RPMI7951 (cell line): ENCODE data around the gene MAST1. TPM values are rescaled to one million over a fixed set of nuclear protein-coding genes. Genes with fewer than 3 reads are reported as not detected.
"Not testable (repeated sequence)": the region's sequence is repeated elsewhere in the genome, so short reads cannot be mapped to it uniquely, and the experiment has no call there.

Source experiments
- DNase-seq: peaks from one replicate; pipeline ENCODE4 v3.0.0-alpha.2; 2012; ENCODE audit warnings: low read depth
- total RNA-seq: library from RNA; depleted of rRNA; stranded (reverse); fragments of >200 nt; shearing (Covaris generic); gene quantifications from 2 replicates; pipeline ENCODE4 v1.2.3, GENCODE V29; 2014

MAST1 gene
- total RNA-seq, 1 experiment from 2014 or later: 1.6 TPM

- DNase-seq: no peak
Observed at GRCh38 chr19:12800923-12801465, 37.3 kb upstream of the MAST1 start.

DNA sequence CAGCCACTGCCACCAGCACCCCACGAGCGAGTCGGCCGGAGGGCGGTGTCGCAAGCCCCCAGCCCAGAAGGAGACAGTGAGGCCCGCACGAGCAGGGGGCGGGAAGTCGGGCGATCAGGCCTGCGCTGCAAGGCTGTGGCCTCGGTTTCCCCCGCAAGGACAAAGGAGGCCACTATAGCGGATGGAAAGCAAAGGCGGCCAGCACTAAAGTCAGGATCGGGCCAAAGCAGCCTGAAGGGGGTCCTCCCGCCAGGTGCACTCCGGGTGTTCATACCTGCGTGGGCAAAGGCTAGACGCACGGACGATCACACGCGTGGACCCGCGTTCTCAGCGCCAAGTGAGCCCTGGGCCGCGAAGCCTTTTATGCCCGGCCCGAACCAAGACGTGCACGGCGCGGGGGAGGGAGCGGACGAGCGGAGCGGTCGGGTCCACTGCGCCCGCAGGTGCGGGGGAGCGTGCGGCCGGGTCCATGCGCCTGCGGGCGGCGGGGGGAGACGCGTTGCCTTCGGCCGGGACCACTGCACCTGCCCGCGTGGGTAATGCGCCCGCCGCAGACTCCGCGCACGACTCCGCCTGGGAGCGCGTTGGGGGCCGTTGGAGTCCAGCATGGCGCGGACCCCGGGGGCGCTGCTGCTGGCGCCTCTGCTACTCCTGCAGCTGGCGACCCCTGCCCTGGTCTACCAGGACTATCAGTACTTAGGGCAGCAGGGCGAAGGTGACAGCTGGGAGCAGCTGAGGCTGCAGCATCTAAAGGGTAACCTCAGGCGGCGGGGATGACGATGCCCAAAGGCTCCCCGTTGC lies 36.6 kb upstream of the MAST1 start, which contains the start of the genes PRDX2 and THSD8:
PRDX2 (minus strand) TSS at position 335 of the 801 bp plus-strand sequence. CDS start 539 bp downstream, outside the sequence.
THSD8 (plus strand) TSS at position 604 of the 801 bp plus-strand sequence; CDS start at position 607, 3 bp downstream.
- DNase-seq: peak; percentile 77

- peak; percentile 28 for DNase-seq
Observed at GRCh38 chr19:12802267-12803106, 35.8 kb upstream of the MAST1 start.

- no peak for DNase-seq
Observed at GRCh38 chr19:12804051-12804450, 34.3 kb upstream of the MAST1 start.

GRCh38 chr19:12806242-12807081 lies 31.9 kb upstream of the MAST1 start, which contains the start of gene RNASEH2A:
RNASEH2A (plus strand) TSS chr19:12806584; CDS start chr19:12806674, 90 bp downstream.
- DNase-seq: peak; percentile 87

- DNase-seq: no peak
Observed at GRCh38 chr19:12815088-12815487, 23.2 kb upstream of the MAST1 start.

- not testable (repeated sequence) for DNase-seq
Observed at GRCh38 chr19:12817188-12817587, 21.1 kb upstream of the MAST1 start.

GRCh38 chr19:12817810-12818209 lies 20.5 kb upstream of the MAST1 start:
- not testable (repeated sequence) for DNase-seq

- peak; percentile 19 for DNase-seq
Observed at GRCh38 chr19:12821761-12822160, 16.6 kb upstream of the MAST1 start.

DNA sequence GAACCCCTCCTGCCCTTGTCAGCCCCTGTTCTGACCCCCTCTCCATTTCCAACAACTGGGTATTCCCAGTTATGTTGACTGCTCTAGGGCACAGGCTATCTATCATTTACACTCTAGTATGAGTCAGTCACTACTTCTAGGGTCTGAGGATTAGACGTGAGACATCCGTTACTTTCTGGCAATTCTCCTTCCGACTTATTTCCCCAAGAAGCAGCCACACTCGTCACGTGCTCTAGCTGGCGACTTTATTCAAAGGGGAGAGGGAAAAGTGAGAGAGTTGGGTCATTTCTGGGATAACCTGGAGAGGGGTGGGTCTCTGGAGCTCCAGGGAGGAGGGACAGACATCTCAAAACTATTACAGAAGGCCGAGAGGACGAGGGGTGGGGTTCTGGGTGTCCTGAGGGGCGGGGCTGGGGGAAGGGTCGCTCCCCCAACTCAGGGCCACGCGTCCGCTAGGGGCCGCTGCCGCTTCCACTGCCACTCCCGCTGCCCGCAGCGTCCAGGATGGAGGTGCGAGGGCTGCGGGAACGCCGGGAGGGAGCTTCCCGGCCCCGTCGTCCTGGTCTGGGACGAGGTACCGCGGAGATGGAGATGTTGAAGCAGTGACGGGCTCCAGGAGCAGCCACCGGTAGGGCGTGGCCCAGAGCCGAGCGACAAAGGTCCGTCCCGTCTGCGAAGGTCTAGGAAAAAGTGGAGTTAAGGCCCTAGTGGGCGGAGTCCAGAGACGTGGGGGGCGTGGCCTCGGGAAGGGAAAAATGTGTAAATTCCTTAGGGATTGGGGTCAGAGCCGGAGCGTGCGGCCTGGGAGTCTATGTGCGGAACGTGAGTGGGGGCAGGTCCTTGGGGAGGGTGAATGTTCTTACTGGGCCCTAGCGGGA lies 12.8 kb upstream of the MAST1 start:
- peak; percentile 33 for DNase-seq

DNA sequence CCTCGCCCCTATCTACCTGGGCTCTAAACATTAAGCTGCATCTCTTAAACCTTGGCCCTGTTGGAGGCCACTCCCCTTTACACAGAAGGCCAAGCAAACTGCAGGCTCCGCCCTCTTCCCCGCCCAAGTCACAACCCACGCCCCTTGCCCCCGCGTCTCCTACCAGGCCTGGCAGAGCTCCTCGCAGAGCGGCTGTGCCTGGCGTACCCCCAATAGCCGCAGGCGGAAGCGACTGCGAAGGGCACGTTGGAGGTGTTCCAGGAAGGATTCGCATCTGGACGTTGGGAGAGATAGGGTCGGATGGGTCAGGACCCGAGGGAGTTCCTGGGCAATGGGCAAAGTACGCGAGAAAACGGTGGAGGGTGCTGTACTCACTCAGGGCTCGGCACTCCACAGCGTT lies 9.8 kb upstream of the MAST1 start:
- DNase-seq: peak; percentile 70

GRCh38 chr19:12833418-12833737 lies 4.9 kb upstream of the MAST1 start:
- DNase-seq: no peak

DNA sequence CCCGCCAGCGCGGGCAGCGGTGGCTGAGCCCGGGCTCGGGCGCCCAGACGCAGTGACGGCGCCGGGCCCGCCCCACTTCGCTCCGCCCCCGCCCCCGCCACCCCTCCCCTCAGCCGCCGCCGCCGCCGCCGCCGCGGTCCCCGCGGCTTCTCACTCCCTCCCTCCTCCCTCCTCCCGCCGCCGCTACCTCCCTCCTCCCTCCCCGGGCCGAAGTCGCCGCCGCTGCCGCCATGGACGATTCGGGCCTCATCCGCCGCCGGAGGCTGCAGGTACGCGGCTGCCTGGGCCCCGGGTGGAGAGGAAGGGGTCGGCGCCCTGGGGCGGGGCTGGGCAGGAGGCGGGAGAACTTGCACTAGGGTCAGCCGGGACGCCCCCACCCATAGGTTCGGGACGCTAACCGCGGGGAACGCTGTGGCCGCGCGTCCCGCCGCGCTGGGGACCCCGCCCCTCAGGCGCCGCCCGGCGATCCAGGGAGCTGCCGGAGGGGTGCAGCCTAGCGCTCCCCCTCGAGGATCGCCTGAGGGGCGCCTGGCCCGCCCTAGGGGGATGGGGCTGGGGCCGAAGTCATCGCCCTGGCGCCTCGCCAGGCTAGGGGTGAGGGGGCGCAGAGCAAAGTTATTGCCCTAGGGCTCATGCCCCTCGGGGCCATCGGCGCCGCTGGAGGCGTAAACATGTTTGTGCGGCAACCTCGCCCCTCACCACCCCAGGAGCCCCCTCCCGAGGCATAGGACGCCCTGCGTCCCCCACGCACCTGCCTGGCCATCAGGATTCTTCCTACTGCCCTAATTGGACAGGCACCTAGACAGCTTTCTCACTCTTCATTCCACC lies 4.4 kb upstream of the MAST1 start:
- no peak for DNase-seq

GRCh38 chr19:12834566-12834943 lies 3.8 kb upstream of the MAST1 start, which contains the start of gene RTBDN:
RTBDN (minus strand) TSS chr19:12834579; CDS start chr19:12829979, 4,600 bp downstream.
- DNase-seq: no peak

GRCh38 chr19:12834976-12835757 lies 3.1 kb upstream of the MAST1 start:
- no peak for DNase-seq

DNA sequence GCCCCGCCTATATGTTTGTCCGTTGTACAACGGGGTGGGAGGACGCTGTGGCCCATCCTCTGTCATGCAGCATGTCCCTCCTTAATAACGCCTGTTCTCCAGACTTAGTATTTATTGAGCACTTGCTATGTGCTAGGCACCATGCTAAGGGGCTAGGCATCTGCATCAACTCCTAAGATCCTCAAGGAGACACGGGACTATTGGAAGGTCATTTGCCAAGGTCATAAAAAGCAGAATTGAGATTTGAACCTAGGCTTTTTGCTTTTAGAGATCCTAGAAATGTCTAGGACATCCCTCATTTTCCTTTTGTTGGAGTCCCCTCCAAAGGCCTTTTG lies 1.8 kb upstream of the MAST1 start:
- no peak for DNase-seq

- no peak for DNase-seq
Observed at GRCh38 chr19:12837225-12837624, 1.1 kb upstream of the MAST1 start.

- DNase-seq: no peak
Observed at GRCh38 chr19:12838886-12839756, 806 bp downstream of the MAST1 start.
